ENCODE results near the gene ACTR6.
A peak's percentile ranks its signal among the peaks of the same experiment; 100 is the strongest.
"Not testable (repeated sequence)": the region's sequence is repeated elsewhere in the genome, so short reads cannot be mapped to it uniquely, and the experiment has no call there.

ACTR6 gene

DNA sequence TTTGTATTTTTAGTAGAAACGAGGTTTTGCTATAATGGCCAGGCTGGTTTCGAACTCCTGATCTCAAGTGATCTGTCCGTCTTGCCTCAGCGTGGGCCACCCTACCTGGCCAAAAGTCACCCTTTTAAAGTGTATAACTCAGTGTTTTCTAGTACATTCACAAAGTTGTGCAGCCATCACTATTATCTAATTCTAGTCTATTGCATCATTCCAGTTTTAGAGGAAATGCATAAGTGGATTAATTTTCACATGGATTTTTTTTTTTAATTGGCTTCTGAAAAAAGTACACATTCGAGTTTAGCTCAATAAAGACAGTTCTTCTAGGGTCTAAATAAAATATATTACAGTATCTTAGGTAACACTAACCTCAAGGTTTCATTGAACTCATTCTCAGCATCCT, 62.5 kb downstream of the ACTR6 start:
- H3K36me3 ChIP-seq (ENCODE audit: control insufficient read depth in 1 of 2, insufficient read depth in 2 of 2, low read length in 2 of 2) = no peaks in the 10 kb centered on the region
- no peak overlapping the region for H3K27ac ChIP-seq (ENCODE audit: low read depth, low read length)
- H3K4me3 ChIP-seq (ENCODE audit: low read depth in 1 of 2, low read length in 2 of 2) = no peak overlapping the region
- no peaks in the 10 kb centered on the region for H3K27me3 ChIP-seq (ENCODE audit: control insufficient read depth in 1 of 2, insufficient read depth in 2 of 2, low read length in 2 of 2)
- H3K4me1 ChIP-seq (ENCODE audit: control insufficient read depth in 1 of 2, insufficient read depth in 2 of 2, low read length in 2 of 2) = peaks cover 3 to 9% of the 10 kb centered on the region in 2 donors
- no peak overlapping the region for H3K9ac ChIP-seq (ENCODE audit: low read depth in 1 of 2, low read length in 2 of 2)
- no peaks in the 10 kb centered on the region for H3K9me3 ChIP-seq (ENCODE audit: control insufficient read depth in 1 of 2, low read length in 2 of 2)

DNA sequence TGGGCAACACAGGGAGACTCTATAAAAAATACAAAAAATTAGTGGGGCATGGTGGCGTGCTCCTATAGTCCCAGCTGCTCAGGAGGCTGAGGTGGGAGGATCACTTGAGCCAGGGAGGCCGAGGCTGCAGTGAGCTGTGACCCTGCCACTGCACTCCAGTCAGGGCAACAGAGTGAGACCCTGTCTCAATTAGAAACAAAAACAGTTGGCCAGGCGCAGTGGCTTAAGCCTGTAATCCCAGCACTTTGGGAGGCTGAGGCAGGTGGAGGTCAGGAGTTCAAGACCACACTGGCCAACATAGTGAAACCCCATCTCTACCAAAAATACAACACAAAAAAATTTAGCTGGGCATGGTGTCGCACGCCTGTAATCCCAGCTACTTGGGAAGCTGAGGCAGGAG, 64.5 kb downstream of the ACTR6 start:
- not testable (repeated sequence) for H3K36me3 ChIP-seq (ENCODE audit: control insufficient read depth in 1 of 2, insufficient read depth in 2 of 2, low read length in 2 of 2); H3K27me3 ChIP-seq (ENCODE audit: control insufficient read depth in 1 of 2, insufficient read depth in 2 of 2, low read length in 2 of 2); H3K4me3 ChIP-seq (ENCODE audit: low read depth in 1 of 2, low read length in 2 of 2); H3K9me3 ChIP-seq (ENCODE audit: control insufficient read depth in 1 of 2, low read length in 2 of 2); H3K9ac ChIP-seq (ENCODE audit: low read depth in 1 of 2, low read length in 2 of 2); H3K27ac ChIP-seq (ENCODE audit: low read depth, low read length)
- H3K4me1 ChIP-seq (ENCODE audit: control insufficient read depth in 1 of 2, insufficient read depth in 2 of 2, low read length in 2 of 2) = peaks cover 15 to 24% of the 10 kb centered on the region in 2 donors

DNA sequence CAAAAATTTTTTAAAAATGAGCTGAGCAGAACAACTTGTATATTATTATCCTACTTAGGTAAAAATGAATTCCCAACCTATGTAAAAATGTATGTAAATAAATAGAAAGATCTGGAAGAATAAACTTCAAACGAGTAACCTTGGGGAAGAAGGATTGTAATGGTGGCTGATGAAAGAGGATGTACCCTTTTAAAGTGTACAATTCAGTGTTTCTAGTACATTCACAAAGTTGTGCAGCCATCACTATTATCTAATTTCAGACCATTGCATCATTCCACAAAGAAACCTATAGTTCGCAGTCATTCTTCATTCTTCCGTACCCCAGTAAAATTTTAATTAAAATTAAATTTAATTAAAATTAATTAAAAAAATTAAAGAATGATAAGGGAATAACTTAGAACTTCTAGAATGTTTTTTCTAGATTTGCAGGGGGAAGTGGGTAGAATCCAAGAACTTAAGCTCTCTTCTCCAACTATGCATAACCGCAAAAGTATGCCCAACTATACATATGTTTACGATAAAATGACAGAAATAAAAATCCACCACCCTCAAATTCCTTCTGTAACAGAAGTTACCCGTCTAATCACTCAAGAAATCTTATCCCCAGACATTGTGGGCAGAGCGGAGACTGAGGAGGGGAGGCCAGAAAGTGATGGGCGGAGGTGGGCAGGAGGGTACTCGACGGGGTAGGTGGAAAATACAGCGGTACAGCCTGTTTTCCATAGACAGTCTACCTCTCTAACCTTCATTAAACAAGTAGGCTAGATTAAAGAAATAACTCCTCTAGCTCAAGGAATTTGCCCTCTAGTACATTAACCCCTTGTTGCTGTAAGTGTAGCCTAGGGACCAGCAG, 65.3 kb downstream of the ACTR6 start:
- H3K27me3 ChIP-seq (ENCODE audit: control insufficient read depth in 1 of 2, insufficient read depth in 2 of 2, low read length in 2 of 2) = no peaks in the 10 kb centered on the region
- no peaks in the 10 kb centered on the region for H3K9me3 ChIP-seq (ENCODE audit: control insufficient read depth in 1 of 2, low read length in 2 of 2)
- peaks cover 15 to 28% of the 10 kb centered on the region in 2 donors for H3K4me1 ChIP-seq (ENCODE audit: control insufficient read depth in 1 of 2, insufficient read depth in 2 of 2, low read length in 2 of 2)
- H3K27ac ChIP-seq (ENCODE audit: low read depth, low read length) = peak overlapping the region; percentile 79
- H3K4me3 ChIP-seq (ENCODE audit: low read depth in 1 of 2, low read length in 2 of 2) = peak overlapping the region; percentile 83 to 95
- no peaks in the 10 kb centered on the region for H3K36me3 ChIP-seq (ENCODE audit: control insufficient read depth in 1 of 2, insufficient read depth in 2 of 2, low read length in 2 of 2)
- H3K9ac ChIP-seq (ENCODE audit: low read depth in 1 of 2, low read length in 2 of 2) = peak overlapping the region; percentile 77 to 94

DNA sequence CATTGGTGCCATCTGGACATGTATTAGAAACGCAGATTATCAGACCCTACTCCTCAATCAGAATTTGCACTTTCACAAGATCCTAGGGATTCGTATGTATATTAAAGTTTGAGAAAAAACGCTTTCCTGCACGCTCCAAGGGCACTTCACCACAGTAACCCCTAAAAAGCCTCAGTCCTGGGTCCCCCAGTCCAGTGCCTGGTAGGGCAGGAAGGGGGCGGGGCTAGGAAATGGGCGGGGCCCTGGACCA, 65.9 kb downstream of the ACTR6 start:
- Histone ChIP-seq H3K9ac (ENCODE audit: low read depth in 1 of 2, low read length in 2 of 2) (peak overlapping the region; percentile 77 to 94), H3K9me3 (ENCODE audit: control insufficient read depth in 1 of 2, low read length in 2 of 2) (no peaks in the 10 kb centered on the region), H3K36me3 (ENCODE audit: control insufficient read depth in 1 of 2, insufficient read depth in 2 of 2, low read length in 2 of 2) (no peaks in the 10 kb centered on the region), H3K4me1 (ENCODE audit: control insufficient read depth in 1 of 2, insufficient read depth in 2 of 2, low read length in 2 of 2) (peaks cover 15 to 27% of the 10 kb centered on the region in 2 donors), H3K27ac (ENCODE audit: low read depth, low read length) (peak overlapping the region; percentile 79), H3K4me3 (ENCODE audit: low read depth in 1 of 2, low read length in 2 of 2) (peak overlapping the region; percentile 83 to 95), H3K27me3 (ENCODE audit: control insufficient read depth in 1 of 2, insufficient read depth in 2 of 2, low read length in 2 of 2) (no peaks in the 10 kb centered on the region)

DNA sequence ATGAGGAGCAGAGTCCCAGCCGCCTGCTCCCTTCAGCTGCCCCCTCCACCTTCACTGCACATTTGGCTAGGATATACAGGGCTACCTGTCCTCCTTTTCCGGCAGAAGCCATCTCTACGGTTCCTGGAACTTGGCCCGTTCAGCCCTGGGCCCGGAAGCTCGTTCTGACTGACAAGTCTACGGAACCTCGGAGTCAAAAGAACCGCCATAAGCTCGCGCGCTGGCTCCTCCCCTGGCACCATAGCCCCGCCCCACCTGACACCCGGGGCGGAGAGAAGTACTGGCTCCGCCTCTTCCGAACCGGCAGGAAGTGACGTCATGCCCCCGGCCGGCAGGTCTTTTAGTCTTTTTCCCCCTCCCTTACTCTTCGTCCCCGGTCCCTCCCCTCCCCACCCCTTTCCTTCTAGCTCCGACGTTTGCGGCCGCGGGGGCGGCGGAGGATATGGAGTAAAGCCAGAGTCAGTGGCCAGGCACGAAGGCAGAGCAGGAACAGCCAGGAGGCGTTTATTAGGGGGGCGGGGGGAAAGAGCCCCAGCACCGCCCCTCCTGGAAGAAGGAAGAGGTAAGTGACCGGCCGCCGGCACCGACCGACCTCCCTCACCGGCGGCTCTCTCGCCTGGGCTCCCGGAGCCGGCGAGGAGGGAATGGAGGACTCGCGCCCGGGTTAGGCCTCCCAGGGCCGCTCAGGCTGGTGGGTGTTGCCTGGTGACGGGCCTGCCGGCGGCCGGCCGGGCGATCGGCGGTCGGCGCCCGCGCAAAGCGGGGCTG, 66.4 kb downstream of the ACTR6 start, which contains the start of the genes DEPDC4 and SCYL2:
Gene DEPDC4, minus strand, starts transcription at position 245 of the 768 bp plus-strand sequence. Its CDS starts 3 bp downstream, at position 242.
Gene SCYL2, plus strand, starts transcription at position 343 of the 768 bp plus-strand sequence. CDS start 15,794 bp downstream, outside the sequence.
- H3K9me3 ChIP-seq (ENCODE audit: control insufficient read depth in 1 of 2, low read length in 2 of 2) = no peaks in the 10 kb centered on the region
- H3K4me1 ChIP-seq (ENCODE audit: control insufficient read depth in 1 of 2, insufficient read depth in 2 of 2, low read length in 2 of 2) = peaks cover 15 to 25% of the 10 kb centered on the region in 2 donors
- H3K27ac ChIP-seq (ENCODE audit: low read depth, low read length) = peak within 1 kb of the TSS; percentile 93
- no peaks in the 10 kb centered on the region for H3K27me3 ChIP-seq (ENCODE audit: control insufficient read depth in 1 of 2, insufficient read depth in 2 of 2, low read length in 2 of 2)
- peak within 1 kb of the TSS; percentile 83 to 95 for H3K4me3 ChIP-seq (ENCODE audit: low read depth in 1 of 2, low read length in 2 of 2)
- H3K36me3 ChIP-seq (ENCODE audit: control insufficient read depth in 1 of 2, insufficient read depth in 2 of 2, low read length in 2 of 2) = no peaks in the 10 kb centered on the region
- H3K9ac ChIP-seq (ENCODE audit: low read depth in 1 of 2, low read length in 2 of 2) = peak within 1 kb of the TSS; percentile 92 to 94

DNA sequence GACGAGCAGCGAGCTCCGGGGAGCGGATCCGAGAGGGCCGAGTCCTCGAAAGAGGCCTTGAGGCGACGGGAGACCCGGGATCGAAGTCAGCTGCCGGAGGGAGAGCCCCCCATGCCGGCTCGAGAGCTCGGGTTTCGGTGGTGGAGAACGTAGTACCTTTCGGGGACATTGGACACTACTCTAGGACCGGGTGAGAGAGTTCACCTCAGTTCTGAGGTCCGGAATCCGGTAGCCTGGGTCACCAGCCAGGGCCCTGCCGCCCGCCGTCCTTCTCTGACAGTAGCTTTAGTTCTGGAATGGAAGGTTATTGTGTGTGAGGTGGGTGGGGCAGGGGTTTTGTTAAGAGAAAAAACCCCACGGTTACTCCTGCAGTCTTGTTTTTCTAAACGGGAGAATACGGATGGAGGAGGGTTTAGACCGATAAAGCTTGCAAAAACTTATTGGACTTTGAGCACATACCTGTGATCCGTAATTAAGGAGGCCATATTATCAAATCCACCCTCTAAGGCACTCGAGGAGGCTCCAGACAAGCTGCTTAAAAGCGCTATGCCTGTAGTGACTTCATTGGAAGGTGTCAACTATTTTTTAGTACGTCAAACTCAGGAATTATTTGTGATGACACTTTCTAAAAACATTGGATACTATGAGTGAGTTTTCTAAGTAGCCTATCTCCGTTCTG, 67.1 kb downstream of the ACTR6 start:
- H3K9me3 ChIP-seq (ENCODE audit: control insufficient read depth in 1 of 2, low read length in 2 of 2) = no peaks in the 10 kb centered on the region
- no peaks in the 10 kb centered on the region for H3K36me3 ChIP-seq (ENCODE audit: control insufficient read depth in 1 of 2, insufficient read depth in 2 of 2, low read length in 2 of 2)
- H3K27me3 ChIP-seq (ENCODE audit: control insufficient read depth in 1 of 2, insufficient read depth in 2 of 2, low read length in 2 of 2) = no peaks in the 10 kb centered on the region
- peak overlapping the region; percentile 93 for H3K27ac ChIP-seq (ENCODE audit: low read depth, low read length)
- peaks cover 15 to 29% of the 10 kb centered on the region in 2 donors for H3K4me1 ChIP-seq (ENCODE audit: control insufficient read depth in 1 of 2, insufficient read depth in 2 of 2, low read length in 2 of 2)
- H3K4me3 ChIP-seq (ENCODE audit: low read depth in 1 of 2, low read length in 2 of 2) = peak overlapping the region; percentile 83 to 95
- peak overlapping the region; percentile 92 to 94 for H3K9ac ChIP-seq (ENCODE audit: low read depth in 1 of 2, low read length in 2 of 2)

DNA sequence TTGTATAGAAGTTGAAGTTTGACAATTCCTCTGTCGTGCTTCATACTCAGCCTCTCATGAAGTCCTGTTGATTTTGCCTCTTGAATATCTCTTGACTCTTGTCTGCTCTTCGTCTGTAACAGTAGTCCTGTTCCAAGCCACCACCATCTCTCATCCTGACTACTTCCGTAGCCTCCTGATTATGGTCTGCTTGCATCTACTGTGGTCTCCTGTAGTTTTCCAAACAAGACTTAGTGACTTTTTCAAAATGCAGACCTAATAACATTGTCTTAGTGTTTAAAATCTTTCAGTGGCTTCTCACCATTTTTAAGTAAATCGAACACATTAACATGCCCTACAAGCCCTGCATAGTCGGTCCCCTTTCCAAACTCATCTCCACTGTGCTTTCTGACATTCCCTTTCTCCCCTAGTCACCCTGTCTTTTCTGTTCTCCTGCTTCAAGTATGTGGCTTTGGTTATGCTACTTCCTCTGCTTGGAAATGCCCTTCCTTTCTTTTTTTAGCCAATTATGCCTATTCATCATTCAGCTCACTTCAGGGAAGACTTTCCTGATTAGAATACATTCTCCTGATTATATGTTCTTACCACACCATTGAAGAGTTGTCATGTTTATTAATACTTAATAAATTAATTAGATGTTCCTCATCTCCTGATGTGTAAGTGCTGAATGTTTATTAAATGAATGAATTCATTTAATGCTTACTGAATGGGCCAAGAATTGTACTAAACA, 68.4 kb downstream of the ACTR6 start:
- Histone ChIP-seq H3K4me3 (ENCODE audit: low read depth in 1 of 2, low read length in 2 of 2) (peak overlapping the region; percentile 83 to 95), H3K27ac (ENCODE audit: low read depth, low read length) (no peak overlapping the region)

DNA sequence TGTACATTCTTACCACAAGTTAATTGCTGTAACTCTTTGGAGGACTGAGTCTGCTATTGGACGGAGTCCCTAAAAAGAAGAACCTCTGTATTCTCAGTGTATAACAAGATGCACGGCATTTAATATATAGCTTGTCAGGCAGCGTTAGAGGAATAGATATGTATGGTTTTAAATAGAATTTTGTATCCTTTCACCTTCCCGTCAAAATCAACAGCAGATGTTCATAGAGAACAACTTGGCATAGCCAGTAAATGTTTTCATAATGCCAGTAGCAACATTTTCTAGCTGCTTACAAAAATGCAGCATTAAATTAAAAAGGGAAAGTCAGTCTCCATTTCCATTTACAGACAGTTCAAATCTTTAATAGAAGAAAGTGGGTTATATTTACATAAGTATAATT, 73.2 kb downstream of the ACTR6 start:
- H3K27me3 ChIP-seq (ENCODE audit: control insufficient read depth in 1 of 2, insufficient read depth in 2 of 2, low read length in 2 of 2) = no peaks in the 10 kb centered on the region
- H3K4me3 ChIP-seq (ENCODE audit: low read depth in 1 of 2, low read length in 2 of 2) = no peak overlapping the region
- H3K36me3 ChIP-seq (ENCODE audit: control insufficient read depth in 1 of 2, insufficient read depth in 2 of 2, low read length in 2 of 2) = no peaks in the 10 kb centered on the region
- H3K4me1 ChIP-seq (ENCODE audit: control insufficient read depth in 1 of 2, insufficient read depth in 2 of 2, low read length in 2 of 2) = peaks cover 15 to 41% of the 10 kb centered on the region in 2 donors
- no peaks in the 10 kb centered on the region for H3K9me3 ChIP-seq (ENCODE audit: control insufficient read depth in 1 of 2, low read length in 2 of 2)
- H3K9ac ChIP-seq (ENCODE audit: low read depth in 1 of 2, low read length in 2 of 2) = no peak overlapping the region
- H3K27ac ChIP-seq (ENCODE audit: low read depth, low read length) = no peak overlapping the region

More for the DNA sequence above, 68.4 kb downstream of the ACTR6 start:
- H3K4me1 ChIP-seq (ENCODE audit: control insufficient read depth in 1 of 2, insufficient read depth in 2 of 2, low read length in 2 of 2) = peaks cover 25 to 38% of the 10 kb centered on the region in 2 donors
- H3K9me3 ChIP-seq (ENCODE audit: control insufficient read depth in 1 of 2, low read length in 2 of 2) = no peaks in the 10 kb centered on the region
- peak overlapping the region; percentile 92 to 94 for H3K9ac ChIP-seq (ENCODE audit: low read depth in 1 of 2, low read length in 2 of 2)
- H3K27me3 ChIP-seq (ENCODE audit: control insufficient read depth in 1 of 2, insufficient read depth in 2 of 2, low read length in 2 of 2) = no peaks in the 10 kb centered on the region
- H3K36me3 ChIP-seq (ENCODE audit: control insufficient read depth in 1 of 2, insufficient read depth in 2 of 2, low read length in 2 of 2) = no peaks in the 10 kb centered on the region
